Measurements from ENCODE around the gene SENP2. TPM values are rescaled to one million over a fixed set of nuclear protein-coding genes. Genes with fewer than 3 reads are reported as not detected.

The SENP2 gene
- total RNA-seq, 4 donors from 2014 or later: 23.7 to 56.9 (median 30.6) TPM

DNA sequence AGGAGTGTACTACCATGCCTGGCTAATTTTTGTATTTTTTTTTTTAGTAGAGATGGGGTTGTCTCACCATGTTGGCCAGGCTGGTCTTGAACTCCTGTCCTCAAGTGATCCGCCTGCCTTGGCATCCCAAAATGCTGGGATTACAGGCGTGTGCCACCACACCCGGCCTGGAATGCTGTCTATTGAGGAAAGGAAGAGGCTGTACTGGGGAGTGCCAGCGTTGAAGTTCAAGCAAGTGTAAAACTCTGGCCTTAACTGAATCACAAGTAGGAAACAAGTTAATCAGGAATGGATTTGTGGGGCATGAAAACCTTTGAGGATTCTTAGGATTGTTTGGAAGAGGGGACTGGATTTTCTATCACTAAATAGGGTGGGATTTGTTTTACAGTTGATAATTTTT is 1.4 kb upstream of the SENP2 start:
- no peak for DNase-seq (ENCODE audit: low spot score)
- TF ChIP-seq, protein P1, sequence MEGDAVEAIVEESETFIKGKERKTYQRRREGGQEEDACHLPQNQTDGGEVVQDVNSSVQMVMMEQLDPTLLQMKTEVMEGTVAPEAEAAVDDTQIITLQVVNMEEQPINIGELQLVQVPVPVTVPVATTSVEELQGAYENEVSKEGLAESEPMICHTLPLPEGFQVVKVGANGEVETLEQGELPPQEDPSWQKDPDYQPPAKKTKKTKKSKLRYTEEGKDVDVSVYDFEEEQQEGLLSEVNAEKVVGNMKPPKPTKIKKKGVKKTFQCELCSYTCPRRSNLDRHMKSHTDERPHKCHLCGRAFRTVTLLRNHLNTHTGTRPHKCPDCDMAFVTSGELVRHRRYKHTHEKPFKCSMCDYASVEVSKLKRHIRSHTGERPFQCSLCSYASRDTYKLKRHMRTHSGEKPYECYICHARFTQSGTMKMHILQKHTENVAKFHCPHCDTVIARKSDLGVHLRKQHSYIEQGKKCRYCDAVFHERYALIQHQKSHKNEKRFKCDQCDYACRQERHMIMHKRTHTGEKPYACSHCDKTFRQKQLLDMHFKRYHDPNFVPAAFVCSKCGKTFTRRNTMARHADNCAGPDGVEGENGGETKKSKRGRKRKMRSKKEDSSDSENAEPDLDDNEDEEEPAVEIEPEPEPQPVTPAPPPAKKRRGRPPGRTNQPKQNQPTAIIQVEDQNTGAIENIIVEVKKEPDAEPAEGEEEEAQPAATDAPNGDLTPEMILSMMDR (IDR thresholded peaks at IDR 0.05): no peak

DNA sequence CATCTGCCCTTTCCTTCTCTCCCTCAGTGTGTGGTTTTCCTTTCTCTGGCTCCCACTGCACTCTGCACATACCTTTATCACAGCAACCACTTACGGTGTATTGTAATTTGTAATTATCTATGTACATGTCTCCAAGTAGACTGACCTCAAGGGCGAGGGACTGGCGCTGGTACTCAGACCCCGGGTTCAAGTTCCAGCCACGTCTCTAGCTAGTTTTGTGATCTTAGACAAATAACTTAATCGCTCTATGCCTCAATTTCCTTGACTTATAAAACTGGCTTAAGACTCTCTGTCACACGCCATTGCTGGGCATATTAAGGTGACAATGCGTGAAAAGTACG is 607 bp upstream of the SENP2 start:
- DNase-seq (ENCODE audit: low spot score): no peak
- TF ChIP-seq, protein P1 (IDR thresholded peaks at IDR 0.05): no peak
- ATAC-seq (ENCODE audit: low FRiP score): no peak

More for the DNA sequence above, 1.4 kb upstream of the SENP2 start:
- no peak for ATAC-seq (ENCODE audit: low FRiP score)

GRCh38 chr3:185586686-185587039 is 568 bp downstream of the SENP2 start:
- TF ChIP-seq, protein P1 (IDR thresholded peaks at IDR 0.05): no peak
- DNase-seq (ENCODE audit: low spot score): no peak
- ATAC-seq (ENCODE audit: low FRiP score): no peak

DNA sequence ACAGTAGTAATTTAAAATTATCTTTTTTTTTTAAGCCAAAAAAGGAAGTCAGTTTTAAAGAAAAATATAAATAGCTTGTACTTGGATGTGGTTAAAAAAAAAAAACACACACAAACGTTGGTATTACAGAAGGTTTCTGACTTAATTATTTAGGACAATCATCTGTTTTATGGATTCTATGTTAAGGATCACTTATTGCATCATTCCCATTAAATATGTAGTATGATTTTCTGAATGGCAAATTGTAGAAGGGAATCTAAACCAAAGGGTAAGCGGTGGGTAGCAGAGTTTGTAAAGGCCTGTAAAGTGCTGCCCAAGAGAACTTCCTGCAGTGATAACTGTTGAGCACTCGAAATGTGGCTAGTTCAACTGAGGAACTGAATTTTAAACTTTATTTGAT is 8.0 kb downstream of the SENP2 start:
- DNase-seq (ENCODE audit: low spot score) (no peak), ATAC-seq (ENCODE audit: low FRiP score) (no peak)
- TF ChIP-seq, protein P1 (IDR thresholded peaks at IDR 0.05): no peak

DNA sequence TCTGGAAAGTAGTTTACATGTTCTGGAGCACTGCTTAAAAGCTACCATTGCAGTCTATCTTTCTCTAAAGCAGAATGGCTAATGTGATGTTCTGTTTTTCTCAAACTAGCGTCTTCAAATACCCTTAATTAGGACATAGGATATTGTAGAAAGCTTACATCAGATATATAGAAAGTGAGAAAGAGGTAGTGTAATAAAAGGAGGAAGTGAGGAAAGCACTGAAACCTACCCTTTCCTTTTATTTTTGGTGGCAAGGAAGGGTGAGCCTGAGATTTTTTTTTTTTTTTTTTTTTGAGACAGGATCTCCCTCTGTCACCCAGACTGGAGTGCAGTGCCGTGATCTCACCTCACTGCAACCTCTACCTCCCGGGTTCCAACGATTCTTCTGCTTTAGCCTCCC is 9.4 kb downstream of the SENP2 start:
- TF ChIP-seq, protein P1 (IDR thresholded peaks at IDR 0.05): no peak
- ATAC-seq (ENCODE audit: low FRiP score): no peak
- DNase-seq (ENCODE audit: low spot score): no peak

- DNase-seq (ENCODE audit: low spot score) (no peak), ATAC-seq (ENCODE audit: low FRiP score) (no peak)
- TF ChIP-seq, protein P1 (IDR thresholded peaks at IDR 0.05): no peak
Observed at GRCh38 chr3:185605566-185605965, 19.5 kb downstream of the SENP2 start.

DNA sequence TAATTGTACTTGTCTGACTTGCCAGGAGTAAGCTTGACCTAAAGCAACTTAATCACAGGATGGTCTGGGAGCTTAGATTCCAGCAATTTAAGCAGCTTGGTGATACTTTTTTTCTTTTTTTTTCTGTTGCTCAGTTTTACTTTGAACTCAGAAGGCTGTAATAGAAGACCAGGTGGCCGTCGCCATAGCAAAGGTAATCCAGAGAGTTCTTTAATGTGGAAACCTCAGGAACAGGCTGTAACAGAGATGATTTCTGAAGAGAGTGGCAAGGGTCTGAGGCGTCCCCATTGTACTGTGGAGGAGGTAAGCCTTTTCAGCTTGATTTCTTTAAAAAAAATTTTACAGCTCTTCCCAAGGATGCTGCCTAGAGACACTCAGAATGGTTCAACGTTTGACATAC is 20.1 kb downstream of the SENP2 start:
- TF ChIP-seq, protein P1 (IDR thresholded peaks at IDR 0.05): no peak
- DNase-seq (ENCODE audit: low spot score): no peak
- no peak for ATAC-seq (ENCODE audit: low FRiP score)

Data from omental fat pad (tissue), 4 donors.